CD4-positive, alpha-beta memory T cell (primary cell): ENCODE data around the gene FAM234B. TPM values are rescaled to one million over a fixed set of nuclear protein-coding genes. Genes with fewer than 3 reads are reported as not detected.

ENCODE experiments used
- CTCF ChIA-PET: fragments of 350-600 bp; sonication (Branson Sonifier 250); formaldehyde crosslinking; loops from one replicate; lab custom pipeline; 2021; ENCODE audit warnings: inconsistent platforms; ENCODE audit not compliant: partially characterized antibody; lab: Charles Lee
- POLR2A ChIA-PET: fragments of 350-600 bp; sonication (Branson Sonifier 250); formaldehyde crosslinking; loops from one replicate; lab custom pipeline; 2021; ENCODE audit not compliant: partially characterized antibody; lab: Charles Lee
- DNase-seq, 5 donors: peaks; one replicate each; pipeline versions ENCODE4 v3.0.0 to v3.0.0-alpha.2; 2020 to 2022; ENCODE audit warnings: mixed read lengths in 1 of 5
- H3K27ac ChIP-seq: one replicate; pipeline ENCODE4 v1.7.0; 2013; ENCODE audit warnings: low read depth, low read length
- H3K27me3 ChIP-seq: 2 replicates; pipeline ENCODE4 v1.7.0; 2013; ENCODE audit warnings: mild to moderate bottlenecking, low read length, moderate library complexity; ENCODE audit not compliant: insufficient read depth
- H3K36me3 ChIP-seq: 2 replicates; pipeline ENCODE4 v1.7.0; 2013; ENCODE audit warnings: mild to moderate bottlenecking, low read length, moderate library complexity; ENCODE audit not compliant: insufficient read depth
- H3K4me1 ChIP-seq: 2 replicates; pipeline ENCODE4 v1.7.0; 2013; ENCODE audit warnings: mild to moderate bottlenecking, low read length, moderate library complexity; ENCODE audit not compliant: insufficient read depth
- H3K4me3 ChIP-seq, 2 donors: one replicate each; pipeline ENCODE4 v1.7.0; 2013; ENCODE audit warnings: low read length in 2 of 2, mild to moderate bottlenecking in 1 of 2
- H3K9me3 ChIP-seq, 2 donors: one replicate each; pipeline ENCODE4 v1.7.0; 2013; ENCODE audit warnings: low read length in 2 of 2, control low read depth in 1 of 2; ENCODE audit not compliant: control insufficient read depth in 1 of 2
- H3K27ac Mint-ChIP-seq, 7 donors: one replicate each; pipeline ENCODE4 v1.8.0; 2020 to 2021; ENCODE audit warnings: mixed read lengths in 7 of 7, mild to moderate bottlenecking in 6 of 7, inconsistent platforms in 3 of 7, moderate library complexity in 3 of 7
- H3K27me3 Mint-ChIP-seq, 2 donors: one replicate each; pipeline ENCODE4 v1.8.0; 2020 to 2021; ENCODE audit warnings: mixed read lengths in 2 of 2
- H3K36me3 Mint-ChIP-seq, 2 donors: one replicate each; pipeline ENCODE4 v1.8.0; 2020 to 2021; ENCODE audit warnings: mixed read lengths in 2 of 2, inconsistent platforms in 1 of 2, mild to moderate bottlenecking in 1 of 2
- H3K4me1 Mint-ChIP-seq, 4 donors: one replicate each; pipeline ENCODE4 v1.8.0; 2020 to 2021; ENCODE audit warnings: mixed read lengths in 4 of 4, mild to moderate bottlenecking in 1 of 4
- H3K4me3 Mint-ChIP-seq, 8 donors: one replicate each; pipeline ENCODE4 v1.8.0; 2020 to 2021; ENCODE audit warnings: mixed read lengths in 8 of 8, mild to moderate bottlenecking in 7 of 8, moderate library complexity in 6 of 8, inconsistent platforms in 3 of 8
- H3K9me3 Mint-ChIP-seq, 8 donors: one replicate each; pipeline ENCODE4 v1.8.0; 2020 to 2021; ENCODE audit warnings: mixed read lengths in 8 of 8, mild to moderate bottlenecking in 5 of 8, inconsistent platforms in 3 of 8, moderate library complexity in 1 of 8
- intact Hi-C: fragments of 100-400 bp; cut with micrococcal nuclease; formaldehyde crosslinking; loops from one replicate; pipeline ENCODE4 v1.15.1; 2023
- polyA plus RNA-seq, 2 donors: library from polyadenylated mRNA; unstranded; fragments of 300-500 nt; fragmentation: Illumina TruSeq; gene quantifications; one replicate each; pipeline ENCODE4 v1.2.3, GENCODE V29; 2021
- total RNA-seq, 2 experiments: library from RNA; stranded (reverse); gene quantifications; one replicate each; pipeline ENCODE4 v1.2.3, GENCODE V29; 2021

The FAM234B gene
- total and polyA plus RNA-seq, 4 experiments from 2014 or later: 2.6 to 4.0 (median 3.3) TPM

DNA sequence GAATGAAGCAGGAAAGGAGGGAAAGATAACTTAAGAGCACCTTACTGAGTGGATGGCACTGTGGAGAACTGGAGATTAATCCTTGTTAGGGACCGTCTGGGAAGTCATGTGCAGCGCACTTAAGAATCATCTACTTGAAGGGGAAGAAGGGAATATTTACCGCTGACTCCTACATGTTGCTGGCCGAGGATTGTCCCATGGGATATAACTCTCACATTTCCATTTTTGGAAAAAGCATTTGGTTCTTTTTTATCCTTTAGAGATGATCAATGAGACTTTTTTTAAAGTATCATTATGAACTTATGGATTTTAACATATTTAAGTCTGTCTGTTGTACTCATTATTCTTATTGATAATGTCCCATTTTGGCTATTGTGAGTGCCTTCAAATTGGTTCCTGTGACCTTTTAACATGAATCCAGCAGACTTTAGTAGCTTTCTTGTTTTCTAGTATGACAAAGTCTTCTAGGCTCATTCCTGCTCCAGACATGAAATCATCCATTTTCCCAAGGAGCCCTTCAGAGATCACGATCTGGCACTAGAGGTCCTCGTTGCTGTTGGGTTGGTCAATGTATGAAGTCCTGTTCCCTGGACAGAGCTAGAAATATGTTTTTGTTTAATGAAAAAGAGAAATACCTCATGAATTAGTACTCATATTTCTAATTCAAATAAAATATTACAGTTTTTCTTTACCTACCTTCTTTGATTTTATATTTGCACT lies 20.2 kb upstream of the FAM234B start:
- Mint-ChIP-seq H3K27me3 (peaks cover 15 to 18% of the 10 kb centered on the region in 2 donors), H3K4me3 (no peak overlapping the region), H3K36me3 (no peaks in the 10 kb centered on the region), H3K27ac (no peak overlapping the region), H3K4me1 (peaks cover 0 to 2% (median 0%) of the 10 kb centered on the region in 4 donors), H3K9me3 (no peaks in the 10 kb centered on the region)
- H3K4me3 ChIP-seq: no peak overlapping the region
- CTCF ChIA-PET: interaction anchor here (1.8 kb wide), 1 partner anchor 108 kb away, joined by 5 read pairs; no protein-coding TSS in a partner anchor
- intact Hi-C loops: no loop called here
- no peak for DNase-seq
- no peaks in the 10 kb centered on the region for H3K4me1 ChIP-seq
- no peaks in the 10 kb centered on the region for H3K27me3 ChIP-seq
- POLR2A ChIA-PET: no interaction called here
- H3K27ac ChIP-seq: no peak overlapping the region
- no peaks in the 10 kb centered on the region for H3K9me3 ChIP-seq
- H3K36me3 ChIP-seq: no peaks in the 10 kb centered on the region

DNA sequence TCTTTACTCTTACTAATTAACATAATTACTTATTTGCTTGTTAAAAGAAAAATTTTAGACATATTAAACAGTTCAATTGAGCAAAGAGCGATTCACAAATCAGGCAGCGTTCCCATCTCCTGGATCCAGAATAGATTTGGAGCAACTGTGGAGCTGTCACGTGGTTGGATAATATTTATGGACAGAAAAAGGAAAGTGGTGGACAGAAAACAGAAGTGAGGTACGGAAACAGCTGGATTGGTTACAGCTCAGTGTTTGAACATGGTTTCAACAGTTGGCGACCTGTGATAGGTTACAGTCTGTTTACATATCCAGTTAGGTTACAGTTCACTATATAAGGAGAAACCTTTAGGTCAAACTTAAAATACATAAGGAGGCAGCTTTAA lies 19.7 kb upstream of the FAM234B start:
- H3K4me1 Mint-ChIP-seq: peaks cover 0 to 2% (median 0%) of the 10 kb centered on the region in 4 donors
- no peaks in the 10 kb centered on the region for H3K36me3 ChIP-seq
- no peak for DNase-seq
- no peak overlapping the region for H3K4me3 Mint-ChIP-seq
- POLR2A ChIA-PET: no interaction called here
- no peaks in the 10 kb centered on the region for H3K4me1 ChIP-seq
- intact Hi-C loops: no loop called here
- no peaks in the 10 kb centered on the region for H3K27me3 ChIP-seq
- H3K9me3 ChIP-seq: no peaks in the 10 kb centered on the region
- H3K27ac Mint-ChIP-seq: no peak overlapping the region
- no peaks in the 10 kb centered on the region for H3K36me3 Mint-ChIP-seq
- H3K9me3 Mint-ChIP-seq: no peaks in the 10 kb centered on the region
- CTCF ChIA-PET: interaction anchor here (1.8 kb wide), 1 partner anchor 108 kb away, joined by 5 read pairs; no protein-coding TSS in a partner anchor
- peaks cover 15 to 17% of the 10 kb centered on the region in 2 donors for H3K27me3 Mint-ChIP-seq
- H3K27ac ChIP-seq: no peak overlapping the region
- H3K4me3 ChIP-seq: no peak overlapping the region

DNA sequence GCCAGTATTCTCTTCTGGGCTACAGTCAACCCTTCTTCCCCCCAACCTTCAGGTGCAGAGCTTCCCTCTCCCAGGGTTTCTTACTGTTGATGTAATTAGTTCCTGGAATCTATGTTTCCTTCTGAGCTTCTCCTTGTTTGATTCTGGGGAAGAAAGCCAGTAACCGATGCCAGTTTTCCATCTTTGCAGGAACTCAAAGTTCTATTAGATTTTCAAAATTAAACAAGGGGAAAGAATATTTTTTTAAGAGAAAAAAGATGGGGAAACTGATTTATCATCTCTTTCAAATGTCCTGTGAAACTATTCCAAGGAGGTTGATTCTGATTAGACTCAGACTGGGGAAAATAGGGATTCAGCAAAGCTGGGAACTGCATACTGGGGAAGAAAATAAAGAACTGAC lies 17.9 kb upstream of the FAM234B start:
- Histone ChIP-seq H3K4me1 (no peaks in the 10 kb centered on the region), H3K27ac (no peak overlapping the region), H3K9me3 (no peaks in the 10 kb centered on the region), H3K36me3 (no peaks in the 10 kb centered on the region), H3K4me3 (no peak overlapping the region), H3K27me3 (no peaks in the 10 kb centered on the region)
- POLR2A ChIA-PET: no interaction called here
- H3K27me3 Mint-ChIP-seq: peaks cover 11 to 13% of the 10 kb centered on the region in 2 donors
- no peak for DNase-seq
- no peaks in the 10 kb centered on the region for H3K36me3 Mint-ChIP-seq
- H3K27ac Mint-ChIP-seq: no peak overlapping the region
- CTCF ChIA-PET: interaction anchor here (1.0 kb wide), 1 partner anchor 17 kb away, joined by 3 read pairs; the partner anchor contains the start of gene FAM234B
- H3K4me3 Mint-ChIP-seq: no peak overlapping the region
- peaks cover 0 to 2% (median 0%) of the 10 kb centered on the region in 4 donors for H3K4me1 Mint-ChIP-seq
- H3K9me3 Mint-ChIP-seq: no peaks in the 10 kb centered on the region
- intact Hi-C loops: no loop called here

GRCh38 chr12:13027032-13027431 lies 17.1 kb upstream of the FAM234B start:
- Mint-ChIP-seq H3K9me3 (no peaks in the 10 kb centered on the region), H3K27me3 (peaks cover 11 to 13% of the 10 kb centered on the region in 2 donors), H3K4me1 (peaks cover 0 to 2% (median 0%) of the 10 kb centered on the region in 4 donors), H3K27ac (no peak overlapping the region), H3K36me3 (no peaks in the 10 kb centered on the region), H3K4me3 (no peak overlapping the region)
- intact Hi-C loops: no loop called here
- no peaks in the 10 kb centered on the region for H3K36me3 ChIP-seq
- ChIA-PET POLR2A (no interaction called here), CTCF (no interaction called here)
- H3K27me3 ChIP-seq: no peaks in the 10 kb centered on the region
- no peaks in the 10 kb centered on the region for H3K4me1 ChIP-seq
- no peak for DNase-seq
- H3K4me3 ChIP-seq: no peak overlapping the region
- H3K9me3 ChIP-seq: no peaks in the 10 kb centered on the region
- no peak overlapping the region for H3K27ac ChIP-seq

DNA sequence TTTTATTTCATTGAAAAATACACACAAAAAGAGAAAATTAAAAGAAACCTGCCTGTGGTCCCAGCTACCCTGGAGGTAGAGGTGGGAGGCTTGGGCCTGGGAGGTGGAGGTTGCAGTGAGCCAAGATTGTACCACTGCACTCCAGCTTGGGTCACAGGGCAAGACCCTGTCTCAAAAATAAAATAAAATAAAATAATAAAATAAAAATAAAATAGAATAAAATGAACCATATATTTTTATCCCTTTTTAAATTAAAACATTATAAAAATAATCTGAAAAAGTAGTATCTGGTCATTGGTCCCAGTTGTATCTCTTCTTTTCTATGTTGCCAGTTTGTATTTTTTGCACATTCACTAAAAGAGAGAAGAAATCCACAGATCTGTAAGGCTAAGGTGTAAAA lies 16.7 kb upstream of the FAM234B start:
- Histone ChIP-seq H3K27ac (no peak overlapping the region), H3K4me3 (no peak overlapping the region), H3K4me1 (no peaks in the 10 kb centered on the region), H3K36me3 (no peaks in the 10 kb centered on the region), H3K9me3 (no peaks in the 10 kb centered on the region), H3K27me3 (no peaks in the 10 kb centered on the region)
- Mint-ChIP-seq H3K27me3 (peaks cover 11 to 13% of the 10 kb centered on the region in 2 donors), H3K9me3 (no peaks in the 10 kb centered on the region), H3K27ac (no peak overlapping the region), H3K4me1 (peaks cover 0 to 2% (median 0%) of the 10 kb centered on the region in 4 donors), H3K36me3 (no peaks in the 10 kb centered on the region), H3K4me3 (no peak overlapping the region)
- no peak for DNase-seq
- ChIA-PET CTCF (no interaction called here), POLR2A (no interaction called here)
- intact Hi-C loops: no loop called here

- peaks cover 0 to 2% (median 0%) of the 10 kb centered on the region in 4 donors for H3K4me1 Mint-ChIP-seq
- ChIA-PET CTCF (no interaction called here), POLR2A (no interaction called here)
- H3K36me3 Mint-ChIP-seq: no peaks in the 10 kb centered on the region
- Histone ChIP-seq H3K36me3 (no peaks in the 10 kb centered on the region), H3K4me3 (no peak overlapping the region), H3K4me1 (no peaks in the 10 kb centered on the region), H3K27me3 (no peaks in the 10 kb centered on the region), H3K27ac (no peak overlapping the region), H3K9me3 (no peaks in the 10 kb centered on the region)
- no peaks in the 10 kb centered on the region for H3K9me3 Mint-ChIP-seq
- peak overlapping the region in 1 of 7 donors; percentile 10 for H3K27ac Mint-ChIP-seq
- no peak overlapping the region for H3K4me3 Mint-ChIP-seq
- intact Hi-C loops: no loop called here
- peaks cover 8 to 11% of the 10 kb centered on the region in 2 donors for H3K27me3 Mint-ChIP-seq
- no peak for DNase-seq
Observed at GRCh38 chr12:13028825-13029570, 15.2 kb upstream of the FAM234B start.

DNA sequence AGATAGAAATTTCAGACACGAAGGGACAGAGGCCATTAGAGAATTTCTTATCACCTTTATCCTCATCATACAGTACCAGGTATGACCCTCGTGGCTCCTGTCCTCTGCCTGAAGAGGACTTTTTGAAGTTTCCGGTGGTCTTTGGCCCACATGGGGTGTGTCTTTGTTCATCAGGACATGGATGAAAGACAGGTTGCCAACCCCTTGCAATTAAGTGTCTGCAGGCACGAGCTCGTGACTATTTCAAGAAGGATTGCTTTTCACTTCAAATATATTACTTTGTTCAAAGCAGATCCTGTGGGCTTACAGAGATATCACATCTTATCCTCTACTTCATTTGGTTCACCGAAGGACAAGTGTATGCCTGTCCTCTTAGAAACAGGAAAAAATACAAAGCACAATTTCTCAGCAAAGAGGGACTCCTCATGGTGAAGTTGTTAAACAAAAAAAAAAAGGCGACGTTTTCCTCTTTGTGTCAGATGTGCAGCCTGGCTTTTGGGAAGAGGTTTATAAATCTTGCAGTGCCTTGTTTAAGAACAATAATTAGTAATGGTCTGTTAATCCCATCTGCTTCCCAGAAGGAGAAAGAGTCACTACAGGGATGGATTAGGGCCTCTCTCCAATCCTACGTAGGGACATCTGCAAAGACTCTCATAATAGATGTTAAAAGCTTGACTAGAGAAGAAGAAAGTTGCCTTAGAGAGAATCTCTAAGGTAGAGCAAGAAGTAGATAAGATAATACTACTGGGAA lies 13.5 kb upstream of the FAM234B start:
- H3K36me3 ChIP-seq: no peaks in the 10 kb centered on the region
- Mint-ChIP-seq H3K36me3 (no peaks in the 10 kb centered on the region), H3K27ac (no peak overlapping the region), H3K4me1 (peaks cover 0 to 2% (median 0%) of the 10 kb centered on the region in 4 donors), H3K4me3 (no peak overlapping the region), H3K9me3 (no peaks in the 10 kb centered on the region), H3K27me3 (peaks cover 5 to 7% of the 10 kb centered on the region in 2 donors)
- DNase-seq: no peak
- no peaks in the 10 kb centered on the region for H3K9me3 ChIP-seq
- no peaks in the 10 kb centered on the region for H3K4me1 ChIP-seq
- ChIA-PET CTCF (interaction anchor here (1.2 kb wide), 1 partner anchor 15 kb away, joined by 3 read pairs; no protein-coding TSS in a partner anchor), POLR2A (no interaction called here)
- intact Hi-C loops: no loop called here
- H3K27me3 ChIP-seq: no peaks in the 10 kb centered on the region
- H3K27ac ChIP-seq: no peak overlapping the region
- H3K4me3 ChIP-seq: no peak overlapping the region
